T-cell (primary cell): ENCODE measurements around the gene RFXANK. TPM values are rescaled to one million over a fixed set of nuclear protein-coding genes. Genes with fewer than 3 reads are reported as not detected.

Experiments
- ATAC-seq, 4 experiments: fragments of 200-7000 bp in 3 of 4; fragments of 150-1000 bp in 1 of 4; cut with Tn5 transposase; replicated peaks in 1 of 4; 1 replicate in 3 of 4; 2 replicates in 1 of 4; pipeline ENCODE4 v1.10.0; 2021; ENCODE audit warnings: moderate library complexity in 3 of 4, mild to moderate bottlenecking in 2 of 4, moderate number of reproducible peaks in 1 of 4
- CTCF ChIA-PET, 2 donors: fragments of 300-600 bp; sonication (Branson Sonifier 250); formaldehyde crosslinking; loops; one replicate each; lab custom pipeline; 2022; ENCODE audit warnings: antibody characterized with exemption in 2 of 2; lab: Charles Lee
- POLR2A ChIA-PET, 2 donors: fragments of 300-600 bp; sonication (Branson Sonifier 250); formaldehyde crosslinking; loops; one replicate each; lab custom pipeline; 2022; ENCODE audit warnings: antibody characterized with exemption in 2 of 2; lab: Charles Lee
- DNase-seq, 35 experiments: peaks; one replicate each; pipeline versions ENCODE4 v3.0.0 to v3.0.0-alpha.2; 2013 to 2023
- H3K27ac ChIP-seq: one replicate; pipeline ENCODE4 v1.5.1; 2013; ENCODE audit warnings: low read length
- H3K27me3 ChIP-seq, 2 experiments: replicated peaks in 1 of 2; 1 replicate in 1 of 2; 2 replicates in 1 of 2; pipeline versions ENCODE4 v1.6.1 to v1.7.0; 2013; ENCODE audit warnings: low read length in 1 of 2, mixed read lengths in 1 of 2; ENCODE audit not compliant: control insufficient read depth in 2 of 2, insufficient read depth in 2 of 2; ENCODE audit errors: extremely low read depth in 1 of 2
- H3K36me3 ChIP-seq, 2 donors: 1 replicate in 1 of 2; 2 replicates in 1 of 2; pipeline versions ENCODE4 v1.6.1 to v1.7.0; 2013; ENCODE audit warnings: low read length in 1 of 2; ENCODE audit not compliant: control insufficient read depth in 2 of 2, insufficient read depth in 1 of 2; ENCODE audit errors: extremely low read depth in 1 of 2
- H3K4me1 ChIP-seq, 2 experiments: 1 replicate in 1 of 2; 2 replicates in 1 of 2; pipeline versions ENCODE4 v1.6.1 to v1.7.0; 2013; ENCODE audit warnings: low read length in 2 of 2, mixed read lengths in 1 of 2; ENCODE audit not compliant: insufficient read depth in 2 of 2, control insufficient read depth in 1 of 2; ENCODE audit errors: extremely low read depth in 1 of 2
- H3K4me3 ChIP-seq, 2 donors: 1 replicate in 1 of 2; 2 replicates in 1 of 2; pipeline versions ENCODE4 v1.5.1 to v1.7.0; 2013; ENCODE audit warnings: mild to moderate bottlenecking in 2 of 2, low read length in 1 of 2, moderate library complexity in 1 of 2; ENCODE audit not compliant: control insufficient read depth in 1 of 2; ENCODE audit errors: extremely low read depth in 1 of 2
- H3K9me3 ChIP-seq: 2 replicates; pipeline ENCODE4 v1.7.0; 2013
- H3K27ac Mint-ChIP-seq, 2 donors: one replicate each; pipeline ENCODE4 v1.8.0; 2020 to 2021; ENCODE audit warnings: mild to moderate bottlenecking in 2 of 2, mixed read lengths in 2 of 2
- H3K27me3 Mint-ChIP-seq, 2 donors: one replicate each; pipeline ENCODE4 v1.8.0; 2021 to 2022; ENCODE audit warnings: mixed read lengths in 2 of 2
- H3K36me3 Mint-ChIP-seq: one replicate; pipeline ENCODE4 v1.8.0; 2021; ENCODE audit warnings: mixed read lengths
- H3K4me1 Mint-ChIP-seq, 3 donors: one replicate each; pipeline ENCODE4 v1.8.0; 2020 to 2022; ENCODE audit warnings: mixed read lengths in 3 of 3, mild to moderate bottlenecking in 1 of 3
- H3K4me3 Mint-ChIP-seq, 3 donors: one replicate each; pipeline ENCODE4 v1.8.0; 2020 to 2022; ENCODE audit warnings: mild to moderate bottlenecking in 3 of 3, mixed read lengths in 3 of 3, moderate library complexity in 3 of 3
- H3K9me3 Mint-ChIP-seq, 3 donors: one replicate each; pipeline ENCODE4 v1.8.0; 2020 to 2022; ENCODE audit warnings: mixed read lengths in 3 of 3
- WGBS: methylation state at CpG from one replicate; pipeline ENCODE4 v1.1.5; 2013; ENCODE audit warnings: missing lambda C conversion rate; ENCODE audit not compliant: insufficient coverage; 5-methylcytosine and 5-hydroxymethylcytosine counted together
- total RNA-seq, 35 experiments: library from RNA in 6 of 35; stranded (reverse) in 6 of 35; fragments of 120-200 nt in 1 of 35; gene quantifications; one replicate each; pipeline versions ENCODE4 v1.2.1 to v1.2.4 and lab custom pipeline; 2013 to 2026

The RFXANK gene, protein sequence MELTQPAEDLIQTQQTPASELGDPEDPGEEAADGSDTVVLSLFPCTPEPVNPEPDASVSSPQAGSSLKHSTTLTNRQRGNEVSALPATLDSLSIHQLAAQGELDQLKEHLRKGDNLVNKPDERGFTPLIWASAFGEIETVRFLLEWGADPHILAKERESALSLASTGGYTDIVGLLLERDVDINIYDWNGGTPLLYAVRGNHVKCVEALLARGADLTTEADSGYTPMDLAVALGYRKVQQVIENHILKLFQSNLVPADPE
- total RNA-seq (10 to 100 TPM; 63.8 to 92.8 (median 85.4) TPM), total RNA-seq (lab: John Stamatoyannopoulos, UW) (8.7 to 57.2 (median 32.0) reads per million in 29 experiments)
- 91.9 TPM for total RNA-seq (2013)

GRCh38 chr19:19192078-19192882 is at the start of gene RFXANK, which contains the start of gene BORCS8:
TSS of gene RFXANK (plus strand) at chr19:19192258. CDS start at chr19:19193947, 1,689 bp downstream.
TSS of gene BORCS8 (minus strand) at chr19:19192152. CDS start at chr19:19192117, 35 bp downstream.
- peak; percentile 89 to 92 (median 91) for ATAC-seq
- Mint-ChIP-seq H3K36me3 (peaks cover 8% of the 10 kb centered on the region), H3K4me3 (peak within 1 kb of the TSS; percentile 96 to 98 (median 96)), H3K27me3 (no peaks in the 10 kb centered on the region), H3K9me3 (no peaks in the 10 kb centered on the region), H3K27ac (peak within 1 kb of the TSS; percentile 99), H3K4me1 (peaks cover 54 to 61% (median 54%) of the 10 kb centered on the region in 3 donors)
- POLR2A ChIA-PET = interaction anchor here in 1 of 2 donors (0.7 to 0.9 kb wide), 2 partner anchors 10 to 11 kb away, joined by 3 read pairs; partner anchors contain the start of gene NR2C2AP
- DNase-seq = peak; percentile 91 to 100 (median 98)
- H3K4me3 ChIP-seq = peak within 1 kb of the TSS; percentile 95 to 97
- peaks cover 4 to 10% of the 10 kb centered on the region in 2 donors for H3K36me3 ChIP-seq
- H3K27me3 ChIP-seq = no peaks in the 10 kb centered on the region
- H3K4me1 ChIP-seq = peaks cover 9 to 52% of the 10 kb centered on the region in 2 experiments
- H3K27ac ChIP-seq = peak within 1 kb of the TSS; percentile 99
- no peaks in the 10 kb centered on the region for H3K9me3 ChIP-seq
- CTCF ChIA-PET = interaction anchor here (0.6 to 1.2 kb wide), 4 partner anchors 10 to 1226 kb away, joined by 3 to 6 read pairs (median 4); partner anchors contain the start of gene NR2C2AP (in 1 of the 2)
- WGBS = 0% methylated on average over 24 of the region's 53 CpGs

GRCh38 chr19:19142347-19142746 is 49.7 kb upstream of the RFXANK start:
- H3K4me3 ChIP-seq = no peak overlapping the region
- Mint-ChIP-seq H3K36me3 (peaks cover under 1% of the 10 kb centered on the region), H3K27ac (no peak overlapping the region), H3K9me3 (no peaks in the 10 kb centered on the region), H3K4me1 (peaks cover 16 to 25% (median 22%) of the 10 kb centered on the region in 3 donors), H3K4me3 (no peak overlapping the region), H3K27me3 (peaks cover 0 to 2% of the 10 kb centered on the region in 2 donors)
- ChIA-PET POLR2A (no interaction called here), CTCF (no interaction called here)
- no peak for DNase-seq
- H3K9me3 ChIP-seq = no peaks in the 10 kb centered on the region
- no peak overlapping the region for H3K27ac ChIP-seq
- ATAC-seq = no peak
- H3K4me1 ChIP-seq = peaks cover 1 to 28% of the 10 kb centered on the region in 2 experiments
- H3K27me3 ChIP-seq = peaks cover 0 to 7% of the 10 kb centered on the region in 2 experiments
- peaks cover 0 to 3% of the 10 kb centered on the region in 2 donors for H3K36me3 ChIP-seq
- WGBS = 99% methylated on average over 9 of the region's 12 CpGs

- peaks cover 8% of the 10 kb centered on the region for H3K36me3 Mint-ChIP-seq
- no peaks in the 10 kb centered on the region for H3K27me3 ChIP-seq
- ATAC-seq (no peak), DNase-seq (no peak)
- H3K4me1 Mint-ChIP-seq = peaks cover 0 to 2% (median 0%) of the 10 kb centered on the region in 3 donors
- WGBS = 92% methylated on average over 14 of the region's 17 CpGs
- H3K9me3 Mint-ChIP-seq = no peaks in the 10 kb centered on the region
- CTCF ChIA-PET = interaction anchor here (0.6 to 1.1 kb wide), 4 partner anchors 12 to 232 kb away, joined by 3 to 4 read pairs (median 3); no protein-coding TSS in a partner anchor
- no peak overlapping the region for H3K27ac Mint-ChIP-seq
- no peak overlapping the region for H3K27ac ChIP-seq
- peaks cover 8 to 12% of the 10 kb centered on the region in 2 donors for H3K36me3 ChIP-seq
- no peaks in the 10 kb centered on the region for H3K9me3 ChIP-seq
- H3K4me3 Mint-ChIP-seq = no peak overlapping the region
- no peak overlapping the region for H3K4me3 ChIP-seq
- POLR2A ChIA-PET = no interaction called here
- H3K4me1 ChIP-seq = peaks cover 0 to 9% of the 10 kb centered on the region in 2 experiments
- H3K27me3 Mint-ChIP-seq = no peaks in the 10 kb centered on the region
Observed at GRCh38 chr19:19145281-19145680, 46.8 kb upstream of the RFXANK start.

GRCh38 chr19:19145684-19146608 is 46.1 kb upstream of the RFXANK start:
- peaks cover 8% of the 10 kb centered on the region for H3K36me3 Mint-ChIP-seq
- Histone ChIP-seq H3K27ac (no peak overlapping the region), H3K9me3 (no peaks in the 10 kb centered on the region), H3K27me3 (no peaks in the 10 kb centered on the region), H3K4me1 (peaks cover 0 to 9% of the 10 kb centered on the region in 2 experiments), H3K4me3 (no peak overlapping the region), H3K36me3 (peaks cover 8 to 12% of the 10 kb centered on the region in 2 donors)
- WGBS = 52% methylated on average over 37 of the region's 47 CpGs
- H3K4me3 Mint-ChIP-seq = no peak overlapping the region
- H3K4me1 Mint-ChIP-seq = peaks cover 0 to 2% (median 0%) of the 10 kb centered on the region in 3 donors
- ChIA-PET POLR2A (no interaction called here), CTCF (interaction anchor here (0.6 to 1.3 kb wide), 6 partner anchors 11 to 232 kb away, joined by 3 to 4 read pairs (median 3); no protein-coding TSS in a partner anchor)
- ATAC-seq (peak; percentile 80 to 89 (median 83)), DNase-seq (peak; percentile 53 to 89 (median 80))
- no peaks in the 10 kb centered on the region for H3K9me3 Mint-ChIP-seq
- no peak overlapping the region for H3K27ac Mint-ChIP-seq
- no peaks in the 10 kb centered on the region for H3K27me3 Mint-ChIP-seq

DNA sequence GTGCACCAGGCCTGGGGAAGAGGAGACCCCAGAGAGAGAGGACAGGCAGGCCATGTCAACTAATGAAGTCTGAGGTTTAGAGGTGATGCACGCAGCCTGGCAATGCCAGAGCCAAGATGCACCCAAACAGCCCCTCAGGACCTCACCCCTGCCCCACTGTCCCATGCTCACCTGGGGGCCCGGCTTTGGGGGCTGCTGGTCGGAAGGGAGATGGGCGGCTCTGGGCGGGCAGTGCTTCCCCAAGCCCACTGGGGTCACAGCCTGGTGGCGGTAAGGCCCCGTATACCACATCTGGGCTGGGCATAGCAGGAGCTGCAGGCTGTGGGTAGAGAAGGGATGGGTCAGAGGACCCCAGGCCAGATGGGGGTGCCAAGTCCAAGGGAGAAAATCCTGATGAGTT is 45.2 kb upstream of the RFXANK start:
- ChIA-PET CTCF (interaction anchor here (1.3 to 1.5 kb wide), 2 partner anchors 28 to 83 kb away, joined by 4 read pairs; no protein-coding TSS in a partner anchor), POLR2A (interaction anchor here in 1 of 2 donors (0.7 kb wide), 1 partner anchor 1035 kb away, joined by 4 read pairs; no protein-coding TSS in a partner anchor)
- Histone ChIP-seq H3K27me3 (no peaks in the 10 kb centered on the region), H3K4me1 (peaks cover 0 to 9% of the 10 kb centered on the region in 2 experiments), H3K27ac (no peak overlapping the region), H3K36me3 (peaks cover 8 to 12% of the 10 kb centered on the region in 2 donors), H3K4me3 (no peak overlapping the region), H3K9me3 (no peaks in the 10 kb centered on the region)
- peaks cover 8% of the 10 kb centered on the region for H3K36me3 Mint-ChIP-seq
- no peak for ATAC-seq
- 80% methylated on average over 2 of the region's 7 CpGs for WGBS
- H3K27me3 Mint-ChIP-seq = no peaks in the 10 kb centered on the region
- H3K4me3 Mint-ChIP-seq = no peak overlapping the region
- H3K4me1 Mint-ChIP-seq = peaks cover 0 to 2% (median 0%) of the 10 kb centered on the region in 3 donors
- no peak overlapping the region for H3K27ac Mint-ChIP-seq
- no peaks in the 10 kb centered on the region for H3K9me3 Mint-ChIP-seq
- no peak for DNase-seq
